Esophagus muscularis mucosa (tissue), 4 donors: Measurements from ENCODE around the gene IGFL2. TPM values are rescaled to one million over a fixed set of nuclear protein-coding genes. Genes with fewer than 3 reads are reported as not detected.

Experiments used
- DNase-seq: peaks from one replicate; pipeline ENCODE4 v3.0.0-alpha.2; 2017; ENCODE audit errors: extremely low spot score
- H3K27ac ChIP-seq, 4 donors: fragments of 200-600 bp; sonication (generic); replicated peaks in 1 of 4; 1 replicate in 3 of 4; 2 replicates in 1 of 4; pipeline ENCODE4 v1.5.1; 2016 to 2019; ENCODE audit warnings: mild to moderate bottlenecking in 1 of 4
- H3K27me3 ChIP-seq, 4 donors: fragments of 200-600 bp; sonication (generic); one replicate each; pipeline versions ENCODE4 v1.5.1 to v1.6.0; 2016 to 2019
- H3K36me3 ChIP-seq, 4 donors: fragments of 200-600 bp; sonication (generic); one replicate each; pipeline ENCODE4 v1.5.1; 2016 to 2019
- H3K4me1 ChIP-seq, 4 donors: fragments of 200-600 bp; sonication (generic); one replicate each; pipeline ENCODE4 v1.5.1; 2016 to 2019
- H3K4me3 ChIP-seq, 4 donors: fragments of 200-600 bp; sonication (generic); 1 replicate in 2 of 4; 2 replicates in 2 of 4; pipeline ENCODE4 v1.5.1; 2016 to 2019; ENCODE audit warnings: mild to moderate bottlenecking in 4 of 4, moderate library complexity in 1 of 4
- H3K9me3 ChIP-seq, 4 donors: fragments of 200-600 bp; sonication (generic); 1 replicate in 3 of 4; 2 replicates in 1 of 4; pipeline ENCODE4 v1.5.1; 2016 to 2019
- EP300 ChIP-seq: sonication (generic); formaldehyde crosslinking; IDR thresholded peaks from one replicate; pipeline ENCODE4 v1.6.1; 2017; ENCODE audit warnings: antibody characterized with exemption
- POLR2A ChIP-seq: fragments of 450-650 bp; IDR thresholded peaks from one replicate; pipeline ENCODE4 v1.6.1; 2017; ENCODE audit warnings: antibody characterized with exemption, moderate library complexity, mild to moderate bottlenecking, low read depth
- POLR2AphosphoS5 ChIP-seq, 2 donors: sonication (generic); formaldehyde crosslinking; IDR thresholded peaks; one replicate each; pipeline ENCODE4 v1.6.1; 2017; ENCODE audit warnings: antibody characterized with exemption in 2 of 2
- WGBS: methylation state at CpG from one replicate; pipeline ENCODE4 v1.1.5; 2018; 5-methylcytosine and 5-hydroxymethylcytosine counted together
- intact Hi-C: fragments of 100-400 bp; cut with DNase I; formaldehyde crosslinking; loops from one replicate; pipeline ENCODE4 v1.15.1; 2023
- total RNA-seq, 4 donors: library from RNA; depleted of rRNA; stranded (reverse); fragments of >200 nt; gene quantifications; one replicate each; pipeline versions ENCODE4 v1.1.0 to v1.2.1, GENCODE V29; 2016
- TF ChIP-seq, protein P1 (sequence below), 3 experiments: fragments of 200-600 bp in 2 of 3; fragments of 450-650 bp in 1 of 3; sonication (generic) in 2 of 3; IDR thresholded peaks; one replicate each; pipeline ENCODE4 v1.5.1; 2017 to 2019; ENCODE audit warnings: antibody characterized with exemption in 3 of 3, mild to moderate bottlenecking in 2 of 3, moderate library complexity in 1 of 3

IGFL2 gene
- total RNA-seq, 4 donors from 2014 or later, result not detected

DNA sequence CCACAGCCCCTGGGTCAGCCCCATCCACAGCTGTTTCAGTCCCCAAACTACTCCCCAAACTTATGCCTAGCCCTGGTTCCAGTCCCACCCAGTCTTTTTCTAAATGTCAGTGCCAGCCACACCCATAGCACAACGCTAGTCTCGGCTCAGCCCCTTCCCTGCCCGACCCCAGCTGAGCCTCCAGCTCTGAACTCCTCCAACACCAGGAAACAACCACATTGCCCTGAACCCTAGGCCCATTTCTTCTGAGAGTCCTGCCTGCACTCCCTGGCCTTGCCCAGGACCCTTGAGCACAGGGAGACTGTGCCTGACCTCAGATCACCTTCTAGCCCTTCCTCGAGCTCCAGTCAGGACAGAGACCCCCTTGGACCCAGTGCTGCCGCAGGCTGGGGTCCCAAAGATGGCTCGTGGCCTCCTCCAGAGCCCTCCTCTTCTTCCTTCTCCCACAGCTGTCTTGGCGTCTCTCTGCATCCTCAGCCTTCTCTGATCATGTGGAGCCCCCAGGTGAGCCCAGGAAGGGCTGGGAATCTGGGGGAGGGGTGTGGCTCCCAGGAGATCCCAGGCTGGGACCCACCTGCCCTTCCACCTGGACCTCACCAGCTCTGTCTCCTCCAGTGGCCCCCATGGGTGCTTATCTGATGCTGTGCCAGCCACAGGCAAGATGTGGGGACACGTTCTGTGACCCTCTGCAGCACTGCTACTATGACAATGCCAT lies 48.5 kb downstream of the IGFL2 start:
- Histone ChIP-seq H3K4me1 (no peaks in the 10 kb centered on the region), H3K4me3 (no peak overlapping the region), H3K27ac (no peak overlapping the region), H3K36me3 (no peaks in the 10 kb centered on the region), H3K27me3 (peaks cover 0 to 47% (median 0%) of the 10 kb centered on the region in 4 donors), H3K9me3 (no peaks in the 10 kb centered on the region)
- no peak for TF ChIP-seq POLR2A
- intact Hi-C loops, result no loop called here
- DNase-seq, result no peak
- 64% methylated on average over 7 of the region's 8 CpGs for WGBS

DNA sequence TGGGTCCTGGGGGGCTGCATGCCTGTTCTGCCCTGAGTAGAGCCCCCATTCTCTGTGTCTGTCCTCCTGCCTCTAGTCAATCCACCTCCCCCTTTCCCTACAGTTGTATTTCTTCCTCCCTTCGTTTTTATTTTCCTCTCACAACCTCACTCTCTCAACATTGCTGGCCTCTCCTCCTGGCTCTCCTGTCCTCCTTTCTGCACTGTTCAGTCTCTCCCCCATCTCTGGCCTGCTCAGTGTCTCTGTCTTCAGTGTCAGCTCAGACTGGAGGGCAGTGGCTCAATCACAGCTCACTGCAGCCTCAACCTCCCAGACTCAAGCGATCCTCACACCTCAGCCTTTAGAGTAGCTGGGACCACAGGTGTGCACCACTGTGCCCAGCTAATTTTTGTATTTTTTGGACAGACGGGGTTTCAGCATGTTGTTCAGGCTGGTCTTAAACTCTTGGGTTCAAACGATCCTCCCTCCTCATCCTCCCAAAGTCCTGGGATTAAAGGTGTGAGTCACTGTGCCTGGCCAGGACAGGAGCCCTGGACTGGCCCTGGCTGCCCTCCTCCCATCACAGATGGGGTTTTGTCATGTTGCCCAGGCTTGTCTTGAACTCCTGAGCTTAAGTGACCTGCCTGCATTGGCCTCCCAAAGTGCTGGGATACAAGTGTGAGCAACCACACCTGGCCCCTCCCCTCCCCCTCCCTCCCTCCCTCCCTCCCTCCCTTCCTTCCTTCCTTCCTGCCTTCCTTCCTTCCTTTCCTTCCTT lies 49.5 kb downstream of the IGFL2 start:
- Histone ChIP-seq H3K4me3 (no peak overlapping the region), H3K27ac (no peak overlapping the region), H3K4me1 (no peaks in the 10 kb centered on the region), H3K9me3 (no peaks in the 10 kb centered on the region), H3K27me3 (peaks cover 0 to 40% (median 0%) of the 10 kb centered on the region in 4 donors), H3K36me3 (no peaks in the 10 kb centered on the region)
- DNase-seq, result no peak
- TF ChIP-seq POLR2A (no peak), EP300 (no peak), POLR2AphosphoS5 (IDR thresholded peaks at IDR 0.05) (no peak)
- TF ChIP-seq, protein P1, sequence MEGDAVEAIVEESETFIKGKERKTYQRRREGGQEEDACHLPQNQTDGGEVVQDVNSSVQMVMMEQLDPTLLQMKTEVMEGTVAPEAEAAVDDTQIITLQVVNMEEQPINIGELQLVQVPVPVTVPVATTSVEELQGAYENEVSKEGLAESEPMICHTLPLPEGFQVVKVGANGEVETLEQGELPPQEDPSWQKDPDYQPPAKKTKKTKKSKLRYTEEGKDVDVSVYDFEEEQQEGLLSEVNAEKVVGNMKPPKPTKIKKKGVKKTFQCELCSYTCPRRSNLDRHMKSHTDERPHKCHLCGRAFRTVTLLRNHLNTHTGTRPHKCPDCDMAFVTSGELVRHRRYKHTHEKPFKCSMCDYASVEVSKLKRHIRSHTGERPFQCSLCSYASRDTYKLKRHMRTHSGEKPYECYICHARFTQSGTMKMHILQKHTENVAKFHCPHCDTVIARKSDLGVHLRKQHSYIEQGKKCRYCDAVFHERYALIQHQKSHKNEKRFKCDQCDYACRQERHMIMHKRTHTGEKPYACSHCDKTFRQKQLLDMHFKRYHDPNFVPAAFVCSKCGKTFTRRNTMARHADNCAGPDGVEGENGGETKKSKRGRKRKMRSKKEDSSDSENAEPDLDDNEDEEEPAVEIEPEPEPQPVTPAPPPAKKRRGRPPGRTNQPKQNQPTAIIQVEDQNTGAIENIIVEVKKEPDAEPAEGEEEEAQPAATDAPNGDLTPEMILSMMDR (IDR thresholded peaks at IDR 0.05), result no peak
- intact Hi-C loops, result no loop called here
- WGBS, result 55% methylated on average over 4 of the region's 4 CpGs

GRCh38 chr19:46198756-46199155 lies 50.7 kb downstream of the IGFL2 start:
- intact Hi-C loops, result no loop called here
- TF ChIP-seq, protein P1 (IDR thresholded peaks at IDR 0.05), result no peak
- no peak for TF ChIP-seq POLR2AphosphoS5 (IDR thresholded peaks at IDR 0.05)
- no peak for TF ChIP-seq POLR2A
- TF ChIP-seq EP300, result no peak
- no peaks in the 10 kb centered on the region for H3K9me3 ChIP-seq
- no peaks in the 10 kb centered on the region for H3K4me1 ChIP-seq
- no peak for DNase-seq
- peaks cover 0 to 38% (median 0%) of the 10 kb centered on the region in 4 donors for H3K27me3 ChIP-seq
- H3K4me3 ChIP-seq, result no peak overlapping the region
- 49% methylated on average over 3 of the region's 3 CpGs for WGBS
- H3K27ac ChIP-seq, result no peak overlapping the region
- no peaks in the 10 kb centered on the region for H3K36me3 ChIP-seq

- WGBS, result 69% methylated on average over 16 of the region's 16 CpGs
- Histone ChIP-seq H3K4me3 (no peak overlapping the region), H3K36me3 (no peaks in the 10 kb centered on the region), H3K27ac (no peak overlapping the region), H3K27me3 (peaks cover 0 to 38% (median 0%) of the 10 kb centered on the region in 4 donors), H3K9me3 (no peaks in the 10 kb centered on the region), H3K4me1 (peaks cover 0 to 6% (median 0%) of the 10 kb centered on the region in 4 donors)
- intact Hi-C loops, result no loop called here
- TF ChIP-seq EP300 (no peak), POLR2AphosphoS5 (IDR thresholded peaks at IDR 0.05) (no peak), POLR2A (no peak)
- TF ChIP-seq, protein P1 (IDR thresholded peaks at IDR 0.05), result no peak
- no peak for DNase-seq
Measured at GRCh38 chr19:46201454-46202310, 53.6 kb downstream of the IGFL2 start.
